Upper lobe of left lung (tissue), 4 donors: Measurements from ENCODE around the gene TRDMT1.

Experiments used
- POLR2AphosphoS5 ChIP-seq, 2 donors: sonication (generic); formaldehyde crosslinking; IDR thresholded peaks; one replicate each; pipeline ENCODE4 v1.5.1; 2017; ENCODE audit warnings: antibody characterized with exemption in 2 of 2
- TF ChIP-seq, protein P1 (sequence below), 6 experiments: fragments of 450-650 bp in 4 of 6; fragments of 200-600 bp in 2 of 6; sonication (generic) in 2 of 6; IDR thresholded peaks; one replicate each; pipeline ENCODE4 v1.5.1; 2016 to 2019; ENCODE audit warnings: antibody characterized with exemption in 6 of 6

DNA sequence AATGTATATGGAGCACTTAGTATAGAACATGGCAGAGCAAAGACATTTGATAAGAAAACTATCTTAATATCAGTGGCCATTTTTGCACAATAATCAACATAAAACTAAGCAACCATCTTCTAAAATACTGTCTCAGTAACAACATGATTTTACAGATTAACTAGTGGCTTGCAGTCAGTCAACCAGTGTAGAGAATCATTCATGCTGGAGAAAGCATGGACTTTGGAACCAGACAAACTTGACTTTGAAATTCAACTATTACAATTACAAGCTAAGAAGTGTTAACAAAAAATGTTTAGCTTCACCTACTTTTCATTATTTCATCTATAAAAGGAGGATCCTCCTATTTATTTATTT, 99.6 kb downstream of the TRDMT1 start:
- TF ChIP-seq, protein P1, sequence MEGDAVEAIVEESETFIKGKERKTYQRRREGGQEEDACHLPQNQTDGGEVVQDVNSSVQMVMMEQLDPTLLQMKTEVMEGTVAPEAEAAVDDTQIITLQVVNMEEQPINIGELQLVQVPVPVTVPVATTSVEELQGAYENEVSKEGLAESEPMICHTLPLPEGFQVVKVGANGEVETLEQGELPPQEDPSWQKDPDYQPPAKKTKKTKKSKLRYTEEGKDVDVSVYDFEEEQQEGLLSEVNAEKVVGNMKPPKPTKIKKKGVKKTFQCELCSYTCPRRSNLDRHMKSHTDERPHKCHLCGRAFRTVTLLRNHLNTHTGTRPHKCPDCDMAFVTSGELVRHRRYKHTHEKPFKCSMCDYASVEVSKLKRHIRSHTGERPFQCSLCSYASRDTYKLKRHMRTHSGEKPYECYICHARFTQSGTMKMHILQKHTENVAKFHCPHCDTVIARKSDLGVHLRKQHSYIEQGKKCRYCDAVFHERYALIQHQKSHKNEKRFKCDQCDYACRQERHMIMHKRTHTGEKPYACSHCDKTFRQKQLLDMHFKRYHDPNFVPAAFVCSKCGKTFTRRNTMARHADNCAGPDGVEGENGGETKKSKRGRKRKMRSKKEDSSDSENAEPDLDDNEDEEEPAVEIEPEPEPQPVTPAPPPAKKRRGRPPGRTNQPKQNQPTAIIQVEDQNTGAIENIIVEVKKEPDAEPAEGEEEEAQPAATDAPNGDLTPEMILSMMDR (IDR thresholded peaks at IDR 0.05): no peak
- TF ChIP-seq POLR2AphosphoS5 (IDR thresholded peaks at IDR 0.05): no peak
